HG03571 (cell line): ENCODE data around the gene LRRC8E.
"Not testable (repeated sequence)": the region's sequence is repeated elsewhere in the genome, so short reads cannot be mapped to it uniquely, and the experiment has no call there.

Experiments
- ATAC-seq: cut with Tn5 transposase; IDR thresholded peaks from one replicate; pipeline ENCODE4 v1.9.1; 2021; ENCODE audit not compliant: unreplicated experiment

The LRRC8E gene

GRCh38 chr19:7928741-7929701, 40.7 kb downstream of the LRRC8E start:
- no peak for ATAC-seq

- ATAC-seq, result not testable (repeated sequence)
Measured at GRCh38 chr19:7930030-7930429, 41.7 kb downstream of the LRRC8E start.

GRCh38 chr19:7930765-7931164, 42.5 kb downstream of the LRRC8E start:
- no peak for ATAC-seq

- ATAC-seq, result no peak
Measured at GRCh38 chr19:7931221-7932061, 43.1 kb downstream of the LRRC8E start.

GRCh38 chr19:7932276-7932929, 44.1 kb downstream of the LRRC8E start:
- ATAC-seq, result no peak

- no peak for ATAC-seq
Measured at GRCh38 chr19:7932930-7933300, 44.6 kb downstream of the LRRC8E start.

GRCh38 chr19:7933411-7933810, 45.1 kb downstream of the LRRC8E start:
- no peak for ATAC-seq

- no peak for ATAC-seq
Measured at GRCh38 chr19:7933828-7934725, 45.8 kb downstream of the LRRC8E start.

GRCh38 chr19:7934766-7935165, 46.5 kb downstream of the LRRC8E start:
- no peak for ATAC-seq

- ATAC-seq, result no peak
Measured at GRCh38 chr19:7940841-7941240, 52.5 kb downstream of the LRRC8E start.

GRCh38 chr19:7941895-7942596, 53.7 kb downstream of the LRRC8E start:
- ATAC-seq, result no peak

- ATAC-seq, result no peak
Measured at GRCh38 chr19:7942981-7943443, 54.7 kb downstream of the LRRC8E start.

GRCh38 chr19:7943444-7944176, 55.3 kb downstream of the LRRC8E start, which contains the start of gene TIMM44:
Gene TIMM44, minus strand, starts transcription at chr19:7943666. Its CDS starts 15 bp downstream, at chr19:7943651.
- ATAC-seq, result peak; percentile 91

- ATAC-seq, result peak; percentile 33
Measured at GRCh38 chr19:7944177-7944761, 56.0 kb downstream of the LRRC8E start.

- ATAC-seq, result no peak
Measured at GRCh38 chr19:7947939-7948338, 59.6 kb downstream of the LRRC8E start.
